ENCODE data around the gene SLC10A7.
A peak's percentile ranks its signal among the peaks of the same experiment; 100 is the strongest.

The SLC10A7 gene

GRCh38 chr4:146458594-146458993 is 63.1 kb downstream of the SLC10A7 start:
- FAIRE-seq (no peak), DNase-seq (ENCODE audit: insufficient read length) (no peak)
- TF ChIP-seq POLR2A (IDR thresholded peaks at IDR 0.05; ENCODE audit: low read depth, low read length) (no peak), TAF1 (IDR thresholded peaks at IDR 0.05; ENCODE audit: borderline replicate concordance, low read depth, low read length) (no peak), POLR2AphosphoS5 (IDR thresholded peaks at IDR 0.05; ENCODE audit: low read depth, low read length) (no peak)

DNA sequence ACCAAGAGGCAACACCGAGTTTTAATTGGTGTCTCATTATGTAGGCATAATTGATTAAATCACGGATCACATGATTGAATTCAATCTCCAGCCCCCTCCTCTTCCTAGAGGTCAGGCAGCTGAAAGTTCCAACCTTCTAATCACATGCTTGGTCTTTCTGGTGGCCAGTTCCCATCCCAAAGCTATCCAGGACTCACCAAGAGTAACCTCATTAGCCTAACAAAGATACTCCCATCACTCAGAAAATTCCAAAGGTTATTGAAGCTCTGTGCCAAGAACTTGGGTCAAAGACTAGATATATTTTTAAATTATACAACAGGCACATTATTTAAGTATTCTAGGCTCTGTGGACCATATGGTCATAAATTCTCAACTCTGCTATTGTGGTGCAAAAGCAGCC is 65.1 kb downstream of the SLC10A7 start:
- FAIRE-seq (no peak), DNase-seq (ENCODE audit: insufficient read length) (no peak)
- TF ChIP-seq TAF1 (IDR thresholded peaks at IDR 0.05; ENCODE audit: borderline replicate concordance, low read depth, low read length), result no peak
- TF ChIP-seq POLR2AphosphoS5 (IDR thresholded peaks at IDR 0.05; ENCODE audit: low read depth, low read length), result no peak
- no peak for TF ChIP-seq POLR2A (IDR thresholded peaks at IDR 0.05; ENCODE audit: low read depth, low read length)

- TF ChIP-seq POLR2A (IDR thresholded peaks at IDR 0.05; ENCODE audit: low read depth, low read length) (no peak), POLR2AphosphoS5 (IDR thresholded peaks at IDR 0.05; ENCODE audit: low read depth, low read length) (no peak), TAF1 (IDR thresholded peaks at IDR 0.05; ENCODE audit: borderline replicate concordance, low read depth, low read length) (no peak)
- DNase-seq (ENCODE audit: insufficient read length) (no peak), FAIRE-seq (no peak)
Observed at GRCh38 chr4:146453181-146453807, 68.4 kb downstream of the SLC10A7 start.

DNA sequence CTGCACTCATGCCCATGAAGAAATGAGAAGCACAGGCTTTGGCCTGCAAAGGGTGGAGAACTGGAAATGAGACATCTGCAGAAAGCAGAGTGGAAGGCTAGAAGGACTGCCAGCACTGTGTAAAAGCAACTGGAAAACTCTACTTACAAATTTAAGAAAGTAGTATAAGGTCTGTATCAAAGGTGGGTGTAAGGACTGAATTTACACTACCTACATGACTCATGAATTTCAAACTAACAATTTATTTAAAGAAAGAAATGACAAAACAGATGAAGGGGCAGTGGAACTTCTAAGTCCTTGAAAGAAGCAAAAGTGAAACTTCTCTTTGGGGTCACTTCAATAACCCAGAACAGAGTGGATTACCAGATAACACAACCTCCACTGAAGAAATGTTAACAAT is 71.2 kb downstream of the SLC10A7 start:
- DNase-seq (ENCODE audit: insufficient read length) (peak; percentile 1), FAIRE-seq (no peak)
- TF ChIP-seq POLR2AphosphoS5 (IDR thresholded peaks at IDR 0.05; ENCODE audit: low read depth, low read length) (no peak), TAF1 (IDR thresholded peaks at IDR 0.05; ENCODE audit: borderline replicate concordance, low read depth, low read length) (no peak), POLR2A (IDR thresholded peaks at IDR 0.05; ENCODE audit: low read depth, low read length) (no peak)

GRCh38 chr4:146446555-146446954 is 75.2 kb downstream of the SLC10A7 start:
- TF ChIP-seq POLR2AphosphoS5 (IDR thresholded peaks at IDR 0.05; ENCODE audit: low read depth, low read length) (no peak), POLR2A (IDR thresholded peaks at IDR 0.05; ENCODE audit: low read depth, low read length) (no peak), TAF1 (IDR thresholded peaks at IDR 0.05; ENCODE audit: borderline replicate concordance, low read depth, low read length) (no peak)
- FAIRE-seq (no peak), DNase-seq (ENCODE audit: insufficient read length) (no peak)

GRCh38 chr4:146445198-146446150 is 76.3 kb downstream of the SLC10A7 start:
- TF ChIP-seq POLR2AphosphoS5 (IDR thresholded peaks at IDR 0.05; ENCODE audit: low read depth, low read length) (no peak), TAF1 (IDR thresholded peaks at IDR 0.05; ENCODE audit: borderline replicate concordance, low read depth, low read length) (no peak), POLR2A (IDR thresholded peaks at IDR 0.05; ENCODE audit: low read depth, low read length) (no peak)
- FAIRE-seq, result no peak
- DNase-seq (ENCODE audit: insufficient read length), result no peak

GRCh38 chr4:146443525-146443924 is 78.2 kb downstream of the SLC10A7 start:
- no peak for DNase-seq (ENCODE audit: insufficient read length)
- no peak for FAIRE-seq
- TF ChIP-seq TAF1 (IDR thresholded peaks at IDR 0.05; ENCODE audit: borderline replicate concordance, low read depth, low read length) (no peak), POLR2A (IDR thresholded peaks at IDR 0.05; ENCODE audit: low read depth, low read length) (no peak), POLR2AphosphoS5 (IDR thresholded peaks at IDR 0.05; ENCODE audit: low read depth, low read length) (no peak)

DNA sequence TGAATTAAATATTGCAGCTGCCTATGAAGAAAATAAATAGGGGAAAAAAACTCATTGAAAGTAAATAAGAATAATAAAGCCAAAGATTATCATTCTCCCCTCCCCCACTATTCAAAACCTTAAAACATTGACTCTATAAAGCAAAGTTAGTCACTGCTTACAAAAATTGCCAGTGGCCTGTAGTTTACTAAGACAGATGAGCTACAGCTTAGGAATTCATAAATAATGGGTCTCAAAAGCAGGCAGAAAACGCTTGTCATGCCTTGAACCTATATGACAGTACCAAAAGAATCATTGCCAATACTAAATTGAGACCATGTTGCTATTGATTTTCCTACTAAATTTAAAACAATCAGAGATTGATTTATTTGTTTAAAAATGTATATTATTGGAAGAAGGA is 78.9 kb downstream of the SLC10A7 start:
- FAIRE-seq (no peak), DNase-seq (ENCODE audit: insufficient read length) (no peak)
- TF ChIP-seq TAF1 (IDR thresholded peaks at IDR 0.05; ENCODE audit: borderline replicate concordance, low read depth, low read length) (no peak), POLR2AphosphoS5 (IDR thresholded peaks at IDR 0.05; ENCODE audit: low read depth, low read length) (no peak), POLR2A (IDR thresholded peaks at IDR 0.05; ENCODE audit: low read depth, low read length) (no peak)

- FAIRE-seq (no peak), DNase-seq (ENCODE audit: insufficient read length) (no peak)
- TF ChIP-seq POLR2AphosphoS5 (IDR thresholded peaks at IDR 0.05; ENCODE audit: low read depth, low read length) (no peak), TAF1 (IDR thresholded peaks at IDR 0.05; ENCODE audit: borderline replicate concordance, low read depth, low read length) (no peak), POLR2A (IDR thresholded peaks at IDR 0.05; ENCODE audit: low read depth, low read length) (no peak)
Observed at GRCh38 chr4:146439999-146440398, 81.7 kb downstream of the SLC10A7 start.

GRCh38 chr4:146439437-146439836 is 82.3 kb downstream of the SLC10A7 start:
- DNase-seq (ENCODE audit: insufficient read length), result no peak
- no peak for FAIRE-seq
- no peak for TF ChIP-seq TAF1 (IDR thresholded peaks at IDR 0.05; ENCODE audit: borderline replicate concordance, low read depth, low read length)
- TF ChIP-seq POLR2A (IDR thresholded peaks at IDR 0.05; ENCODE audit: low read depth, low read length), result no peak
- no peak for TF ChIP-seq POLR2AphosphoS5 (IDR thresholded peaks at IDR 0.05; ENCODE audit: low read depth, low read length)

GRCh38 chr4:146437778-146438177 is 84.0 kb downstream of the SLC10A7 start:
- no peak for TF ChIP-seq TAF1 (IDR thresholded peaks at IDR 0.05; ENCODE audit: borderline replicate concordance, low read depth, low read length)
- TF ChIP-seq POLR2A (IDR thresholded peaks at IDR 0.05; ENCODE audit: low read depth, low read length), result no peak
- TF ChIP-seq POLR2AphosphoS5 (IDR thresholded peaks at IDR 0.05; ENCODE audit: low read depth, low read length), result no peak
- FAIRE-seq, result no peak

More at GRCh38 chr4:146437778-146438177, 84.0 kb downstream of the SLC10A7 start:
- DNase-seq (ENCODE audit: insufficient read length), result no peak

Data from GM12892 (cell line).